CD14-positive monocyte (primary cell): Measurements from ENCODE around the gene KIF13A. TPM values are rescaled to one million over a fixed set of nuclear protein-coding genes. Genes with fewer than 3 reads are reported as not detected.

Experiments used
- DNase-seq, 3 donors: peaks; one replicate each; pipeline ENCODE4 v3.0.0-alpha.2; 2011 to 2022
- H2AFZ ChIP-seq: 2 replicates; pipeline ENCODE4 v1.6.0; 2012; ENCODE audit warnings: mild to moderate bottlenecking, low read depth, low read length, inconsistent platforms; ENCODE audit not compliant: insufficient read depth, poor library complexity, severe bottlenecking
- H3K27ac ChIP-seq, 2 donors: 1 replicate in 1 of 2; 2 replicates in 1 of 2; pipeline ENCODE4 v1.5.1; 2012 to 2013; ENCODE audit warnings: low read length in 2 of 2, control low read depth in 1 of 2, inconsistent platforms in 1 of 2, low read depth in 1 of 2, mild to moderate bottlenecking in 1 of 2
- H3K27me3 ChIP-seq, 2 donors: one replicate each; pipeline versions ENCODE4 v1.6.0 to v1.6.1; 2011 to 2013; ENCODE audit warnings: low read length in 2 of 2; ENCODE audit not compliant: control insufficient read depth in 2 of 2, insufficient read depth in 2 of 2
- H3K36me3 ChIP-seq, 2 donors: replicated peaks in 1 of 2; 1 replicate in 1 of 2; 2 replicates in 1 of 2; pipeline versions ENCODE4 v1.5.1 to v1.6.1; 2012 to 2013; ENCODE audit warnings: low read length in 2 of 2, control low read depth in 1 of 2, inconsistent platforms in 1 of 2, mild to moderate bottlenecking in 1 of 2; ENCODE audit not compliant: insufficient read depth in 2 of 2, control insufficient read depth in 1 of 2
- H3K4me1 ChIP-seq, 2 donors: 1 replicate in 1 of 2; 2 replicates in 1 of 2; pipeline versions ENCODE4 v1.5.1 to v1.6.1; 2012 to 2013; ENCODE audit warnings: low read length in 2 of 2, control low read depth in 1 of 2, inconsistent platforms in 1 of 2, mild to moderate bottlenecking in 1 of 2, moderate library complexity in 1 of 2; ENCODE audit not compliant: insufficient read depth in 2 of 2, control insufficient read depth in 1 of 2
- H3K4me2 ChIP-seq: replicated peaks from 2 replicates; pipeline ENCODE3; 2012; ENCODE audit warnings: low read length, moderate library complexity, mild to moderate bottlenecking; ENCODE audit not compliant: poor library complexity, severe bottlenecking; ENCODE audit errors: extremely low read depth
- H3K4me3 ChIP-seq, 3 experiments: fragments of 200-600 bp in 1 of 3; sonication (generic) in 1 of 3; replicated peaks in 1 of 3; 1 replicate in 2 of 3; 2 replicates in 1 of 3; pipeline ENCODE4 v1.5.1; 2011 to 2013; ENCODE audit warnings: low read length in 3 of 3, mild to moderate bottlenecking in 3 of 3, control low read depth in 2 of 3, low read depth in 2 of 3, inconsistent platforms in 1 of 3, moderate library complexity in 1 of 3
- H3K79me2 ChIP-seq: 2 replicates; pipeline ENCODE4 v1.6.0; 2012; ENCODE audit warnings: mild to moderate bottlenecking, control low read depth, inconsistent platforms, low read length, moderate library complexity; ENCODE audit not compliant: insufficient read depth
- H3K9ac ChIP-seq: 2 replicates; pipeline ENCODE4 v1.6.0; 2017; ENCODE audit warnings: low read length, mild to moderate bottlenecking; ENCODE audit not compliant: insufficient read depth, poor library complexity, severe bottlenecking
- H3K9me3 ChIP-seq, 2 donors: replicated peaks in 1 of 2; 1 replicate in 1 of 2; 2 replicates in 1 of 2; pipeline versions ENCODE4 v1.5.1 to v1.6.1; 2012 to 2013; ENCODE audit warnings: low read length in 2 of 2, control low read depth in 1 of 2; ENCODE audit not compliant: control insufficient read depth in 1 of 2, insufficient read depth in 1 of 2
- H4K20me1 ChIP-seq: 2 replicates; pipeline ENCODE4 v1.6.0; 2012; ENCODE audit warnings: mild to moderate bottlenecking, low read length, control low read depth, moderate library complexity; ENCODE audit not compliant: insufficient read depth
- H3K27ac Mint-ChIP-seq, 7 donors: one replicate each; pipeline ENCODE4 v1.8.0; 2020; ENCODE audit warnings: mild to moderate bottlenecking in 7 of 7, mixed read lengths in 7 of 7, moderate library complexity in 6 of 7, inconsistent platforms in 2 of 7
- H3K27me3 Mint-ChIP-seq, 3 donors: one replicate each; pipeline ENCODE4 v1.8.0; 2021 to 2022; ENCODE audit warnings: low read depth in 3 of 3, mild to moderate bottlenecking in 3 of 3, mixed read lengths in 3 of 3, moderate library complexity in 3 of 3, inconsistent platforms in 1 of 3
- H3K36me3 Mint-ChIP-seq, 2 donors: one replicate each; pipeline ENCODE4 v1.8.0; 2020; ENCODE audit warnings: mixed read lengths in 2 of 2, inconsistent platforms in 1 of 2, mild to moderate bottlenecking in 1 of 2
- H3K4me1 Mint-ChIP-seq: one replicate; pipeline ENCODE4 v1.8.0; 2020; ENCODE audit warnings: mild to moderate bottlenecking, mixed read lengths
- H3K4me3 Mint-ChIP-seq, 2 donors: one replicate each; pipeline ENCODE4 v1.8.0; 2020; ENCODE audit warnings: mild to moderate bottlenecking in 2 of 2, mixed read lengths in 2 of 2, moderate library complexity in 1 of 2
- H3K9me3 Mint-ChIP-seq, 7 donors: one replicate each; pipeline ENCODE4 v1.8.0; 2020 to 2022; ENCODE audit warnings: mixed read lengths in 7 of 7, mild to moderate bottlenecking in 6 of 7, moderate library complexity in 6 of 7, inconsistent platforms in 2 of 7
- CTCF ChIP-seq: fragments of 200-600 bp; IDR thresholded peaks from one replicate; pipeline ENCODE4 v1.8.0; 2022; ENCODE audit warnings: antibody characterized with exemption, mild to moderate bottlenecking
- WGBS: methylation state at CpG from one replicate; pipeline ENCODE4 v1.1.5; 2013; ENCODE audit warnings: missing lambda C conversion rate; ENCODE audit not compliant: insufficient coverage; 5-methylcytosine and 5-hydroxymethylcytosine counted together
- intact Hi-C, 2 donors: fragments of 100-400 bp; cut with micrococcal nuclease; formaldehyde crosslinking; loops; one replicate each; pipeline versions ENCODE4 v1.15.0 to v1.15.1; 2023
- polyA plus RNA-seq, 3 donors: library from polyadenylated mRNA; depleted of rRNA in 1 of 3; unstranded in 2 of 3; stranded (reverse) in 1 of 3; fragments of 300-500 nt in 2 of 3; fragments of >200 nt in 1 of 3; fragmentation: Illumina TruSeq in 2 of 3; gene quantifications; 1 replicate in 2 of 3; 2 replicates in 1 of 3; pipeline ENCODE4 v1.2.3, GENCODE V29; 2012 to 2021

The KIF13A gene
- polyA plus RNA-seq, 3 donors, result 2.9 to 28.4 (median 6.0) TPM

GRCh38 chr6:17728551-17729222 lies 258.7 kb downstream of the KIF13A start:
- H2AFZ ChIP-seq, result no peak overlapping the region
- Mint-ChIP-seq H3K27me3 (peaks cover 0 to 4% (median 2%) of the 10 kb centered on the region in 3 donors), H3K36me3 (no peaks in the 10 kb centered on the region), H3K4me1 (peaks cover 2% of the 10 kb centered on the region), H3K27ac (no peak overlapping the region), H3K9me3 (peaks cover 0 to 7% (median 4%) of the 10 kb centered on the region in 7 donors), H3K4me3 (no peak overlapping the region)
- H3K9ac ChIP-seq, result no peak overlapping the region
- H3K79me2 ChIP-seq, result no peaks in the 10 kb centered on the region
- no peak overlapping the region for H3K4me3 ChIP-seq
- no peak overlapping the region for H3K4me2 ChIP-seq
- H3K27me3 ChIP-seq, result no peaks in the 10 kb centered on the region
- H4K20me1 ChIP-seq, result no peaks in the 10 kb centered on the region
- WGBS, result 98% methylated on average over 39 of the region's 49 CpGs
- DNase-seq, result no peak
- TF ChIP-seq CTCF, result no peak
- no peak overlapping the region for H3K27ac ChIP-seq
- H3K9me3 ChIP-seq, result peaks cover 0 to 4% of the 10 kb centered on the region in 2 donors
- intact Hi-C loops, result no loop called here
- no peaks in the 10 kb centered on the region for H3K36me3 ChIP-seq
- no peaks in the 10 kb centered on the region for H3K4me1 ChIP-seq

DNA sequence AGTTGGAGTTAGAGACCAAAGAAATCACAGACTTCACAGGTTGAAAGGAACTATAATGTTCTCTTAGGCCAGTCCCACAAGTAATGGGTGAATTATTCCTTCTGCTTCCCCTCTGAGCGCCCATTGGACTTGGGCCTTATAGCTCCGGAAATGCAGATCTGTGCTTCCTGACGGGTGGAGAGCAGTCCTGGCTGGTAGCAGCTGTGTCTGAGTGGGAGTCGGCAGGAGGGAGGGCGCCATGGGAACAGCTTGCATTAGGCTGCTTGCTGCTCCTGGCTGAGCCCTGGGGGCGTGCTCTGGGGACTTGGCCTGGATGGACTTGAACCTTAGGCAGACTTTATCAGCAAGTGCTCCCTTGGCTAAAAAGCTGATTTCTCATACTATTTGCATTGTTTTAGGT lies 262.4 kb downstream of the KIF13A start:
- Histone ChIP-seq H3K4me3 (no peak overlapping the region), H3K4me2 (no peak overlapping the region), H3K27me3 (no peaks in the 10 kb centered on the region), H3K9ac (no peak overlapping the region), H3K79me2 (no peaks in the 10 kb centered on the region), H2AFZ (peak overlapping the region; percentile 59), H3K4me1 (no peaks in the 10 kb centered on the region), H3K9me3 (peaks cover 0 to 4% of the 10 kb centered on the region in 2 donors), H3K27ac (no peak overlapping the region), H3K36me3 (no peaks in the 10 kb centered on the region), H4K20me1 (no peaks in the 10 kb centered on the region)
- peaks cover 0 to 7% (median 3%) of the 10 kb centered on the region in 7 donors for H3K9me3 Mint-ChIP-seq
- TF ChIP-seq CTCF, result no peak
- intact Hi-C loops, result no loop called here
- H3K4me3 Mint-ChIP-seq, result no peak overlapping the region
- peaks cover 2 to 4% (median 2%) of the 10 kb centered on the region in 3 donors for H3K27me3 Mint-ChIP-seq
- peaks cover 2% of the 10 kb centered on the region for H3K4me1 Mint-ChIP-seq
- WGBS, result 14% methylated on average over 6 of the region's 6 CpGs
- H3K36me3 Mint-ChIP-seq, result no peaks in the 10 kb centered on the region
- DNase-seq, result no peak
- no peak overlapping the region for H3K27ac Mint-ChIP-seq
